GM19239 (cell line): ENCODE measurements around the gene SACM1L.

Source experiments
- DNase-seq: peaks from one replicate; pipeline ENCODE4 v3.0.0; 2011; ENCODE audit warnings: low spot score; ENCODE audit not compliant: insufficient read length
- FAIRE-seq: peaks from 2 replicates; lab custom pipeline; 2011; peaks lifted over from hg19 to GRCh38; lab: Jason Lieb, UNC

SACM1L gene

GRCh38 chr3:45779746-45780735, 90.8 kb downstream of the SACM1L start:
- FAIRE-seq (no peak), DNase-seq (no peak)

DNA sequence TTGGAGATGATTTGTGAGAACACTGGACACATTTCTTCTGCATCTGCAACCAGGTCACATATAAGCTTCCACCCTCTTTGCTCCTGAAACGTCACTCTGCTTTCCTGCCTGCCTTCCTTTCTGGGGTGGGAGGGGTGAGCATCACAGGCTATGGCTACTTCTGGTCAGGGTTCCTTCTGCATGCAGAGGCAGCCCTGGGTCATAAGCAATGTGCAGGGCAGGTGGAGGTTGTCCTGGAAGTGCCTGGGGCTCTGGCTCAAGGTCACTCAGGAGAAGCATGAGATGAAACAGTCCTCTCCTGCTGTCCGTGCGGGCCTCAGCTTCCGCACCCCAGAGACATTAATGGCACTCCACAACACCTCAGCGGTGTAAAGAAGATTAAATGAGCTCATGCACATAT, 92.1 kb downstream of the SACM1L start:
- FAIRE-seq (no peak), DNase-seq (no peak)

- no peak for DNase-seq
- no peak for FAIRE-seq
Measured at GRCh38 chr3:45781841-45782240, 92.6 kb downstream of the SACM1L start.

- DNase-seq (no peak), FAIRE-seq (no peak)
Measured at GRCh38 chr3:45782381-45782780, 93.2 kb downstream of the SACM1L start.

DNA sequence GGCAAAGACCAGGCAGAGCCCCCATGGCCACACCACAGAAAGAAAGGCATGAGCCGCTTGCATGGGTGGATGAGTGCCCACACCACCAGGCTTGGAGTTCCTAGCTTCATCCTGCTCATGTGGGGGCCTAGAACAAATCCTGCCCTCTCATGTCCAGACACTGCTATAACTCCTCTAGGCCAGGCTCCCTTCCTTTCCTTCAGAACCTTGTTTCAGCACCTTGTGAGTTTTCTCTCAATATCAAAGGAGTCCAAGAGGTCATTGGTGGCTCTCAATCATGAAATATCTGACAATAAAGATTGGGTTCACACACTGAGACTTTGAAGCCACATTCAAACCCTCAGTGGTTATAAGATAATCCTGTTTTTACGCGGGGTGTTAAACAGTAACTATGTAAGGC, 94.5 kb downstream of the SACM1L start:
- FAIRE-seq (no peak), DNase-seq (no peak)

DNA sequence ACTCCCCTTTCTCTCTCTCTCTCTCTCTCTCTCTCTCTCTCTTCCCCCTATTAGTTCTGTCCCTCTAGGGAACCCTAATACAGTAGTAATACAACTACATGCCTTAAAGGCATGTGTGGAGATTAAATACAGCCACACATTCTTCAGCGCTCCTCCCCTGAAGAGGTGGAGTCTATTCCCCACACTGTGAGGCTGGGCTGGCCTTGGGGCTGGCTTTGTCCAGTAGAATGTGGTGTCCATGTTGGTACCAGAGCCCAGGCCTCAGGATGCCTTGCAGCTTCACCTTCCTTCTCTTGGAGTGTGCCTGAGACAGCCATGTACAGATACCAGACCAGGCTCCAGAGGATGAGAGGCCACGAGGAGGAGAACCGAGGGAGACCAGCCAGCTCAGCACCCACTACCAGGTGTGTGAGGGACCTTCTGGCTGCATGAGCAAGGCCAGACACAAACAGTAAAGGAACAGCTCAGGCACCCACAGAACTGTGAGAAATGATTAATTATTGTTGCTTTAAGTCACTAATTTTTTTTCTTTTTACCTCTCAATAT, 96.5 kb downstream of the SACM1L start:
- FAIRE-seq (no peak), DNase-seq (no peak)

GRCh38 chr3:45786801-45787495, 97.8 kb downstream of the SACM1L start:
- FAIRE-seq (no peak), DNase-seq (no peak)

DNA sequence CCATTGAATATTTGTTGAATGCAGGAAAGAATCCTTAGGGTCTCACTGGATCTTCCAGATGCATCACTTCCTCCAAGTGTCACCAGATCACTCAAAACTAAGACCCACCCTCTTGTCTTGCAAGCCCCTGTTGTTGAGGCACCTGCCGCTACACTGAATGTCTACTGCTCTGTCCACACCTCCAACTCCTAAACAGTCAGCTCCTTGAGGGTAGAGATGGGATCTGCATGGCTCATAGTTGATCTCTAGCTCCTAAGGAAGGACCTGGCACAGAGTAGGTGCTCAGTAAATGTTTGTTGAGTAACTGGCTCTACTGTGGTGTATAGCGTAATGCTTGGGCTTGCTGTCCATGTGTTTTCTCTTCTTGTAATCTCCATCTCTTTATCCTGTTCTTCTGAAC, 98.4 kb downstream of the SACM1L start:
- no peak for DNase-seq
- no peak for FAIRE-seq

- no peak for DNase-seq
- FAIRE-seq = no peak
Measured at GRCh38 chr3:45789235-45789812, 100.1 kb downstream of the SACM1L start.

- DNase-seq (no peak), FAIRE-seq (no peak)
Measured at GRCh38 chr3:45790596-45790995, 101.4 kb downstream of the SACM1L start.

GRCh38 chr3:45792036-45792435, 102.8 kb downstream of the SACM1L start:
- FAIRE-seq (no peak), DNase-seq (no peak)

DNA sequence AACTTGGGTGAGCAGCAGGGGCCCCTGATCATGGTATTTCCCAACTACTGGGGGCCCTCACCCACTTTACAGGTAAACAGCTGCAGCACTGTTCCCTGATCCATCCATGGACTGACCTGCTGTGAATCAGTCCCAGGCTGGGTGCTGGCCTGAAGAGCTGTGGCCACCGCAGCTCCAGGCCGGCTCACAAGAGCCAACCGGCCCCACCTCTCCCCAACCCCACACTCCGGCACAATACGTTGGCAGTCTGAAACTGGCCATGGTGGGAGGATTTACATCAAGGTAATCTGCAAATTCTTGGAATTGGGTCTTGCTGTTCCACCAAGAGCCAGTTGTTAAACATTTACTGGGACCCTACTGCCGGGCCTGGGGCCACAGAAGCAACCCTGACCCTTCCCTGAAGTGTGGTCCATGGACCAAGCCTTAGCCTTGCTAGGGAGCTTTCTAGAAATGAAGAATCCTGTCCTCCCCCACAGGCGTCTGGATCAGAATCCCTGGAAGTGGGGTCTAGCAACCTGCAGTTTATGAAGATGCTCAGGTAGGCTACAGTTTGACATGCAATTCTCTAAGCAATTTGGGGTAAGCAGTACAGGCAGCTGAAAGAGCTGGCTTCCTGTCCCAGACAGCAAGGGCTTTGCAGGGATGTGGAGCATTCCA, 103.4 kb downstream of the SACM1L start:
- FAIRE-seq (no peak), DNase-seq (no peak)

DNA sequence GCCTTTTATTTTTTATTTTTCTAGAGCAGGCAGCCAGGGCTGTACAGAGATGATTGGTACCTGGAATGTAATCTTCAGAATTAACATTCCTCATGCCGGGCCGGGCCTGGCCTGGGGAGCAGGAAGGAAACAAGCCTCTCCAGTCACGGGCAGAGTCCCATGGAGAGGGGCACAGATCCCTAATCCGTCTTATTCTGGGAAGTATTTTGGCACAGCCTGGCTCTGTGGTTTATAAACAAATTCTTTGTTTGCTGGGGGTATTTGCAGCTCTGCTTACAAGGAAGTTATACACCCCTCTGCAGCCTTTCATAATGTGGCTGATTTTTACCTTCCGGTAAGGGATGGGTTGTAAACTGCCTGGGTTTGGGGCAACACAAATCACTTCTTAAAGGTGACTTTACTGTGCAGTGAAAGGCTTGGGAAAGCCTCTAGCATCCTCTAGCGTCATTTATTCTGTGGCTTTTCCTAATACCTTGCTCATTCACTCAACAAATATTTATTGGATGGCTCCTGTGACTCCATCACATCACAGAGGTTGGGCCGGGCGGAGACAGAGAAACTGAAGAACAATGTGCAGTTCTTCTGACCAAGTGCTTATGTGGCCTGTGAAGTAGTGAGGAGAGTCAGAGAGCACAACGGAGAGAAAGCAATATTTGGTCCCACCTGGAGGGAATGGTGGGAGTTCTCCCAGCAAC, 104.4 kb downstream of the SACM1L start:
- DNase-seq (no peak), FAIRE-seq (no peak)

DNA sequence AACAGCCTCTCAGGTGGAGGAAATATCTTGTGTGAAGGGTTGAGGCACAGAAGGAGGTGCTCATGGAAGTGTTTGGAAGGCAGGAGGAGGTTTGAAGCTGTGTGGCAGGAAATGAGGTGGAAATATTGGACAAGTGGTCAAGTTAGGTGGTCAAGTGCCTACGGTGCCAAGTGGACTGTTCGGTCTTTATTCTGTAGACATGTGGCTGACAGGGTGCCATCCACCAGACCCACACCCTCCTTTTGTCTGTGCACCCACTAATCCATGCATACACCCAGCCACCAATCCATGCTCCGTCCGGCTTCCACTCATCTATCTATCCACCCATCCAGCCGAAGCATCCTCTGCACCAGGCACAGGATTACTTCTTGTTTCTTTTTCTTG, 105.0 kb downstream of the SACM1L start:
- FAIRE-seq = no peak

DNA sequence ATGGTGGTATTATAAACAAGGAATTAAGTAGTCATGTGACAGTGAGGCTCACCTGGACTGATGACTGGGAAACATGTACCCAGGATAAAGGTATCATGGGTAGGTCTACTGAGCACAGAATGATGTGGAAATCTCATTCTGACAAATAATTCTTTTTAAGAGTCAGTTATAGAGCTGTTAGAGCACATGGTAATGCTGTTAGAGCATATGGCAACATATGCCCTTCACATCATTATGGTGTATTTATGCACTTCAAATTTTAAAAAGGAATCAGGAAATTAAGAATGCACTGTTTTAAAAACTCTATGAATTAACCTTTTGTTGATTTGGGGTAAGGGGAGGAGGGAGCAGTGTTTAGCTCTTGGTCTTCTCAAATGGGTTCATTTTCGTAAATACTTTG, 105.5 kb downstream of the SACM1L start:
- DNase-seq (no peak), FAIRE-seq (no peak)

More for the DNA sequence above, 105.0 kb downstream of the SACM1L start:
- no peak for DNase-seq
